ENCODE data around the gene REEP5. TPM values are rescaled to one million over a fixed set of nuclear protein-coding genes. Genes with fewer than 3 reads are reported as not detected.

The REEP5 gene
- total and polyA plus RNA-seq, 2 of the 4 experiments (the other 2 are of a cell fraction) = 49.3 to 82.0 TPM

- intact Hi-C loops (cut with micrococcal nuclease) (no loop called here), in situ Hi-C loops (cut with MboI; ENCODE audit: low sequenced_read_pairs) (no loop called here), dilution Hi-C loops (cut with HindIII; ENCODE audit: low sequenced_read_pairs, unreplicated experiment) (no loop called here)
- H3K4me3 ChIP-seq (ENCODE audit: insufficient read depth, low read depth, low read length) = no peak overlapping the region
- H2AFZ ChIP-seq (replicated peaks; ENCODE audit: low read length, poor library complexity) = no peak overlapping the region
- no TSS peak for BruUV-seq (replicated peaks)
- H2BK20ac ChIP-seq (ENCODE audit: low read depth, low read length) = no peak overlapping the region
- H3K27me3 ChIP-seq (ENCODE audit: control insufficient read depth, insufficient read depth, low read length) = no peaks in the 10 kb centered on the region
- H3K27ac ChIP-seq (ENCODE audit: insufficient read depth, low read length) = no peak overlapping the region
- H3K9ac ChIP-seq (ENCODE audit: low read depth, low read length) = no peak overlapping the region
- peaks cover 23% of the 10 kb centered on the region for H4K20me1 ChIP-seq (ENCODE audit: insufficient read depth, low read length)
- no peaks in the 10 kb centered on the region for H3K9me3 ChIP-seq (ENCODE audit: control insufficient read depth, insufficient read depth, low read length)
- no peak overlapping the region for H4K91ac ChIP-seq (ENCODE audit: insufficient read depth, low read depth, low read length)
- 0 out of 2 replicates have a peak overlapping the region, but pooled peaks have one; percentile 24 for H3K23ac ChIP-seq (ENCODE audit: low read depth, low read length)
- H2AK9ac ChIP-seq (replicated peaks; ENCODE audit: low read depth, low read length, poor library complexity) = no peak overlapping the region
- no peak overlapping the region for H2AK5ac ChIP-seq (ENCODE audit: low read depth, low read length)
- no peak overlapping the region for H2BK5ac ChIP-seq (ENCODE audit: low read depth, low read length, poor library complexity, severe bottlenecking)
- ChIA-PET CTCF (no interaction called here), POLR2A (ENCODE audit: unreplicated experiment) (no interaction called here)
- no peak overlapping the region for H3K4me2 ChIP-seq (ENCODE audit: low read depth, low read length)
- 60% methylated on average over 1 of the region's 1 CpG; no CpG with 5 or more reads in 1 of the 2 experiments for WGBS, 2 experiments (ENCODE audit: extremely low coverage in 2 of 2, insufficient read length in 1 of 2)
- H3K9me1 ChIP-seq (ENCODE audit: insufficient read depth, low read length) = peaks cover 14% of the 10 kb centered on the region
- no peaks in the 10 kb centered on the region; the same call in 1 of the 2 replicates for H3K4me1 ChIP-seq (ENCODE audit: control insufficient read depth, insufficient read depth, low read length)
- peaks cover 19% of the 10 kb centered on the region for H3K36me3 ChIP-seq (ENCODE audit: control insufficient read depth, insufficient read depth, low read length)
- no peak overlapping the region for H2BK15ac ChIP-seq (ENCODE audit: low read depth, low read length)
- no peak overlapping the region for H3K56ac ChIP-seq (ENCODE audit: extremely low read depth, insufficient read depth, low read length)
- H4K5ac ChIP-seq (ENCODE audit: low read depth, low read length) = no peak overlapping the region
- no peak overlapping the region for H3K4ac ChIP-seq (ENCODE audit: low read depth, low read length)
- H3K18ac ChIP-seq (ENCODE audit: low read depth, low read length) = no peak overlapping the region
- no peak for DNase-seq
- H2BK120ac ChIP-seq (ENCODE audit: low read depth, low read length) = no peak overlapping the region
- H3K14ac ChIP-seq (replicated peaks; ENCODE audit: low read depth, low read length) = no peak overlapping the region
- H3K79me1 ChIP-seq (ENCODE audit: low read depth in 1 of 2, low read length in 2 of 2) = peaks cover 50 to 69% of the 10 kb centered on the region in 2 experiments
- TF ChIP-seq CTCF (conservative IDR thresholded peaks at IDR 0.05; ENCODE audit: low read depth, low read length) = no peak
- no peak for TF ChIP-seq MAZ (IDR thresholded peaks at IDR 0.05; ENCODE audit: borderline replicate concordance, low read depth, low read length)
- TF ChIP-seq POLR2A (IDR thresholded peaks at IDR 0.05; ENCODE audit: low read depth, low read length) = no peak
- no peak for TF ChIP-seq SMC3 (IDR thresholded peaks at IDR 0.05; ENCODE audit: low read depth, low read length)
- TF ChIP-seq FOS (IDR thresholded peaks at IDR 0.05; ENCODE audit: low read depth, low read length) = no peak
- no peak for TF ChIP-seq CEBPB (IDR thresholded peaks at IDR 0.05; ENCODE audit: low read depth, low read length)
- no peak for TF ChIP-seq BHLHE40 (IDR thresholded peaks at IDR 0.05; ENCODE audit: low read depth, low read length)
- TF ChIP-seq RAD21 (IDR thresholded peaks at IDR 0.05; ENCODE audit: low read length) = no peak
- TF ChIP-seq MAFK (IDR thresholded peaks at IDR 0.05; ENCODE audit: low read depth, low read length) = no peak
- no peak for TF ChIP-seq RFX5 (IDR thresholded peaks at IDR 0.05; ENCODE audit: low read depth, low read length)
- no peak for TF ChIP-seq ELK1 (IDR thresholded peaks at IDR 0.05; ENCODE audit: borderline replicate concordance, low read depth, low read length)
- TF ChIP-seq MXI1 (IDR thresholded peaks at IDR 0.05; ENCODE audit: borderline replicate concordance, low read depth, low read length) = no peak
- no peak for TF ChIP-seq NFE2L2 (IDR thresholded peaks at IDR 0.05; ENCODE audit: low read depth, low read length)
- no peak for TF ChIP-seq RCOR1 (IDR thresholded peaks at IDR 0.05; ENCODE audit: insufficient replicate concordance, low read length)
- no peak overlapping the region for H4K8ac ChIP-seq (ENCODE audit: low read depth in 2 of 2, low read length in 2 of 2)
- ATAC-seq (ENCODE audit: low read depth) = no peak
Measured at GRCh38 chr5:112910529-112910928, 11.5 kb downstream of the REEP5 start.
